BE2C (cell line): Measurements from ENCODE around the gene AFG1L.

ENCODE experiments used
- DNase-seq: peaks from one replicate; pipeline ENCODE4 v3.0.0-alpha.2; 2020
- H3K27me3 ChIP-seq: fragments of 250-450 bp; sonication (Bioruptor Pico); 2 replicates; pipeline ENCODE4 v1.5.1; 2020; ENCODE audit warnings: mild to moderate bottlenecking
- H3K36me3 ChIP-seq: fragments of 250-450 bp; sonication (Bioruptor Pico); 2 replicates; pipeline ENCODE4 v1.5.1; 2020; ENCODE audit warnings: mild to moderate bottlenecking
- H3K4me1 ChIP-seq: fragments of 250-450 bp; sonication (Bioruptor Pico); 2 replicates; pipeline ENCODE4 v1.5.1; 2020
- H3K4me3 ChIP-seq: 2 replicates; pipeline ENCODE4 v1.5.1; 2011; ENCODE audit warnings: low read depth, low read length
- H3K9me3 ChIP-seq: fragments of 250-450 bp; sonication (Bioruptor Pico); 2 replicates; pipeline ENCODE4 v1.5.1; 2020
- TF ChIP-seq, protein P1 (sequence below): IDR thresholded peaks from 2 replicates; pipeline ENCODE4 v1.5.1; 2012; ENCODE audit warnings: mild to moderate bottlenecking, low read depth, low read length

The AFG1L gene

DNA sequence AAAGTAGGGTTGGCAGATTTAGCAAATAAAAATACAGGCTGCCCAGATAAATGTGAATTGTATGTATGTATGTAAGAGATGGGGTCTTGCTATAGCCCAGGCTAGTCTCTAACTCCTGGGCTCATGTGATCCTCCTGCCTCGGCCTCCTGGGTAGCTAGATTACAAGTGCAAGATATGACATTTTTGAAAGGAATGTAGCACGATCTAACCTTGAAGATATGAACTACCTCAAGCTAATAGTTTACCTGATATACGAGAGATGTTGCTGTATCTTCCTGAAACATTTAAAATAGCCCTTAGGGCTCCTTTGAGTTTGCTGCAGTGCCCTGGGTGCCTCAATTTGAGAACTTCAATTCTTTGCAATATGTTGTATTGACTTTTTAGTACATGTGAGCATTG is 42.1 kb downstream of the AFG1L start:
- DNase-seq = no peak
- Histone ChIP-seq H3K9me3 (no peaks in the 10 kb centered on the region), H3K27me3 (no peaks in the 10 kb centered on the region), H3K36me3 (no peaks in the 10 kb centered on the region), H3K4me3 (no peak overlapping the region), H3K4me1 (no peaks in the 10 kb centered on the region)
- TF ChIP-seq, protein P1, sequence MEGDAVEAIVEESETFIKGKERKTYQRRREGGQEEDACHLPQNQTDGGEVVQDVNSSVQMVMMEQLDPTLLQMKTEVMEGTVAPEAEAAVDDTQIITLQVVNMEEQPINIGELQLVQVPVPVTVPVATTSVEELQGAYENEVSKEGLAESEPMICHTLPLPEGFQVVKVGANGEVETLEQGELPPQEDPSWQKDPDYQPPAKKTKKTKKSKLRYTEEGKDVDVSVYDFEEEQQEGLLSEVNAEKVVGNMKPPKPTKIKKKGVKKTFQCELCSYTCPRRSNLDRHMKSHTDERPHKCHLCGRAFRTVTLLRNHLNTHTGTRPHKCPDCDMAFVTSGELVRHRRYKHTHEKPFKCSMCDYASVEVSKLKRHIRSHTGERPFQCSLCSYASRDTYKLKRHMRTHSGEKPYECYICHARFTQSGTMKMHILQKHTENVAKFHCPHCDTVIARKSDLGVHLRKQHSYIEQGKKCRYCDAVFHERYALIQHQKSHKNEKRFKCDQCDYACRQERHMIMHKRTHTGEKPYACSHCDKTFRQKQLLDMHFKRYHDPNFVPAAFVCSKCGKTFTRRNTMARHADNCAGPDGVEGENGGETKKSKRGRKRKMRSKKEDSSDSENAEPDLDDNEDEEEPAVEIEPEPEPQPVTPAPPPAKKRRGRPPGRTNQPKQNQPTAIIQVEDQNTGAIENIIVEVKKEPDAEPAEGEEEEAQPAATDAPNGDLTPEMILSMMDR = no peak

GRCh38 chr6:108337721-108338120 is 42.9 kb downstream of the AFG1L start:
- Histone ChIP-seq H3K4me3 (no peak overlapping the region), H3K9me3 (no peaks in the 10 kb centered on the region), H3K4me1 (no peaks in the 10 kb centered on the region), H3K27me3 (no peaks in the 10 kb centered on the region), H3K36me3 (no peaks in the 10 kb centered on the region)
- TF ChIP-seq, protein P1 = no peak
- DNase-seq = no peak

DNA sequence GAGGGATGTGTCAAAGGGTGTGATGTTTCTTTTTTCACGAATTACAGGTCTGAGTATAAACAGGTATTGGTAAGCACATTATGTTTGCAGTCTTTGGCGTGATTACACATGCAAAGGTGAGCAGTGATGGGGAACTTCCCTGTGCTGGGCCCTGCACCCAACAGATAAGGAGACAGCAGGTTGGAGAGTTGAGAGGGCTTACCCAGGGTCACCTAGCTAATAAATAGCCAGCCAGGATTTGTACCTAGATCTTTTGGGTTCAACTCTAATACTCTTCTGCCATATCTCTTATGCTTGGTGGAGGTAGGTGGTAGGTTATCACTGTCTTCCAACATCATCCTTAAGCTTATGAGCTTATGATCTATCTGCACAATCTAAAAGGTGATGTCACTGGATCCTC is 46.5 kb downstream of the AFG1L start:
- no peaks in the 10 kb centered on the region for H3K4me1 ChIP-seq
- TF ChIP-seq, protein P1 = no peak
- H3K4me3 ChIP-seq = no peak overlapping the region
- no peaks in the 10 kb centered on the region for H3K27me3 ChIP-seq
- no peak for DNase-seq
- H3K36me3 ChIP-seq = no peaks in the 10 kb centered on the region
- no peaks in the 10 kb centered on the region for H3K9me3 ChIP-seq

GRCh38 chr6:108343894-108344293 is 49.0 kb downstream of the AFG1L start:
- Histone ChIP-seq H3K36me3 (no peaks in the 10 kb centered on the region), H3K27me3 (no peaks in the 10 kb centered on the region), H3K4me1 (no peaks in the 10 kb centered on the region), H3K9me3 (no peaks in the 10 kb centered on the region), H3K4me3 (no peak overlapping the region)
- no peak for DNase-seq
- TF ChIP-seq, protein P1 = no peak

DNA sequence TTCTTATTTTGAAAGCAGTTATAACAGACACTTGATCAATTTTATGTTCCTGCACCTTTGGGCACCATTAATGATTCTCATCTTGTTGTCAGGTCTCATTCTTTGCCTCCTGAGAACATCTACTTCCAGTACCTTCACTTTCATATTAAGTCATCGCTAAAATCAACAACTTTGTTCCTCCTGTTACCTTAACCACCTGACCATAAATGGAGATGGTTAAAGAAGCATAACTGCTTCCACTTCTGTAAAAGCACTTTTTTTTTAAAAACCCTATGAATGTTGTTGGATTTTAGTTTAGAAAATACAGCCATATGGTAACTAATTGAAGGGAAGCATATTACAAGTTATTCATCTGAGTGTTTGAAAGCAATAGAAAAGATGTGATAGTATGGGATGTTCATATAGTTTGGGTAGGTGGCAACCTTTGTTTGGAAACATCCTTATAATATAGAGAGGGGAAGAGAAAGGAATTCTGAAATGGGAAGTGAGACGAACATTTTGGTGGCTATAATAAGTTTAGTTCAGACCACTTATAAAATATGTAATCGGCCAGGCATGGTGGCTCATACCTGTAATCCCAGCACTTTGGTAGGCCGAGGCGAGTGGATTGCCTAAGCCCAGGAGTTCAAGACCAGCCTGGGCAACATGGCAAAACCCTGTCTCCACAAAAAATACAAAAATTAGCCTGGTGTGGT is 53.9 kb downstream of the AFG1L start:
- no peaks in the 10 kb centered on the region for H3K9me3 ChIP-seq
- TF ChIP-seq, protein P1 = no peak
- H3K27me3 ChIP-seq = no peaks in the 10 kb centered on the region
- no peak for DNase-seq
- H3K4me1 ChIP-seq = no peaks in the 10 kb centered on the region
- no peak overlapping the region for H3K4me3 ChIP-seq
- H3K36me3 ChIP-seq = no peaks in the 10 kb centered on the region

DNA sequence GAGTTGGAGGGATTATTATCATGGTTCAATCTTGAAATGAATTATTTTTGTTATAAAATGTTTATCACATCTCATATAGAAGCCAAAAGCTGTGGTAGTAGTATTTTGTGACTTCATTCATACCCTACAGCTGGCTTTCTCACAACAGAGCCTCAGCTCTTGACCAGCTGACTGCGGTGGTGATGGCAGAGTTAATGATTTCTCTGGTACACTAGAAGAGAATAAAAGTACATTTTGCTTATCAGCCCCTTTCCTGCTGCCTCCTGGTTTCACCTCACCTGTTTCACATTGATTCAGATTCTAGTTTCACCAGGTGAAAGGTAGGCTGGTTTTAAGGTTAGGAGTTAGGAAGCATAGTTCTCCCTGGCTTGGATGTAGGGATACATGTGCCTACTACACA is 55.7 kb downstream of the AFG1L start:
- Histone ChIP-seq H3K4me3 (no peak overlapping the region), H3K4me1 (no peaks in the 10 kb centered on the region), H3K27me3 (no peaks in the 10 kb centered on the region), H3K9me3 (no peaks in the 10 kb centered on the region), H3K36me3 (no peaks in the 10 kb centered on the region)
- no peak for DNase-seq
- TF ChIP-seq, protein P1 = no peak
